ENCODE results near the gene NRK.
"Not testable (repeated sequence)": the region's sequence is repeated elsewhere in the genome, so short reads cannot be mapped to it uniquely, and the experiment has no call there.

The NRK gene

GRCh38 chrX:106000609-106001008, 178.3 kb downstream of the NRK start:
- H2BK15ac ChIP-seq (replicated peaks; ENCODE audit: low read depth); H3K18ac ChIP-seq (ENCODE audit: low read length); H4K5ac ChIP-seq (ENCODE audit: low read length); H3K27me3 ChIP-seq (ENCODE audit: insufficient read depth, low read length, poor library complexity); H3K56ac ChIP-seq (ENCODE audit: low read length); H2BK120ac ChIP-seq (ENCODE audit: low read depth, low read length); H3K9ac ChIP-seq (ENCODE audit: low read length); H3K27ac ChIP-seq (ENCODE audit: low read depth, low read length); H3K4ac ChIP-seq (ENCODE audit: low read depth, low read length); H3K23ac ChIP-seq (ENCODE audit: low read length); H3K4me1 ChIP-seq (ENCODE audit: control insufficient read depth, low read depth, low read length); H3K79me1 ChIP-seq (ENCODE audit: low read length); H2AK5ac ChIP-seq (ENCODE audit: low read length); DNase-seq; H2BK5ac ChIP-seq (ENCODE audit: low read length); H3K4me2 ChIP-seq (ENCODE audit: low read length); H3K36me3 ChIP-seq (ENCODE audit: control insufficient read depth, insufficient read depth, low read length); H4K8ac ChIP-seq (ENCODE audit: low read depth, low read length); H3K4me3 ChIP-seq (ENCODE audit: low read length); H3K79me2 ChIP-seq (ENCODE audit: control insufficient read depth, insufficient read depth, low read length): not testable (repeated sequence)
- no CpG with 5 or more reads among the region's 5 CpGs for WGBS (ENCODE audit: extremely low coverage, insufficient coverage, low lambda C conversion rate)

GRCh38 chrX:106005684-106006083, 183.3 kb downstream of the NRK start:
- no peaks in the 10 kb centered on the region for H3K27me3 ChIP-seq (ENCODE audit: insufficient read depth, low read length, poor library complexity)
- no peak overlapping the region for H4K8ac ChIP-seq (ENCODE audit: low read depth, low read length)
- no peak overlapping the region for H2BK120ac ChIP-seq (ENCODE audit: low read depth, low read length)
- H3K4me1 ChIP-seq (ENCODE audit: control insufficient read depth, low read depth, low read length): no peaks in the 10 kb centered on the region
- no peak overlapping the region for H2BK5ac ChIP-seq (ENCODE audit: low read length)
- no peaks in the 10 kb centered on the region for H3K36me3 ChIP-seq (ENCODE audit: control insufficient read depth, insufficient read depth, low read length)
- no peaks in the 10 kb centered on the region for H3K79me2 ChIP-seq (ENCODE audit: control insufficient read depth, insufficient read depth, low read length)
- no peak overlapping the region for H3K18ac ChIP-seq (ENCODE audit: low read length)
- DNase-seq: no peak
- H3K27ac ChIP-seq (ENCODE audit: low read depth, low read length): no peak overlapping the region
- no peak overlapping the region for H3K4me3 ChIP-seq (ENCODE audit: low read length)
- WGBS (ENCODE audit: extremely low coverage, insufficient coverage, low lambda C conversion rate): no CpG with 5 or more reads among the region's 2 CpGs
- H2AK5ac ChIP-seq (ENCODE audit: low read length): no peak overlapping the region
- H2BK15ac ChIP-seq (replicated peaks; ENCODE audit: low read depth): no peak overlapping the region
- H3K56ac ChIP-seq (ENCODE audit: low read length): no peak overlapping the region
- no peak overlapping the region for H3K23ac ChIP-seq (ENCODE audit: low read length)
- H3K9ac ChIP-seq (ENCODE audit: low read length): no peak overlapping the region
- H3K4me2 ChIP-seq (ENCODE audit: low read length): no peak overlapping the region
- H4K5ac ChIP-seq (ENCODE audit: low read length): no peak overlapping the region
- H3K79me1 ChIP-seq (ENCODE audit: low read length): no peaks in the 10 kb centered on the region
- no peak overlapping the region for H3K4ac ChIP-seq (ENCODE audit: low read depth, low read length)

GRCh38 chrX:106007815-106008214, 185.5 kb downstream of the NRK start:
- no peak overlapping the region for H3K18ac ChIP-seq (ENCODE audit: low read length)
- no peak overlapping the region for H4K8ac ChIP-seq (ENCODE audit: low read depth, low read length)
- no peak overlapping the region for H3K4me2 ChIP-seq (ENCODE audit: low read length)
- no peak overlapping the region for H2BK120ac ChIP-seq (ENCODE audit: low read depth, low read length)
- H2AK5ac ChIP-seq (ENCODE audit: low read length): no peak overlapping the region
- no peak overlapping the region for H3K9ac ChIP-seq (ENCODE audit: low read length)
- no peak overlapping the region for H3K23ac ChIP-seq (ENCODE audit: low read length)
- H3K79me2 ChIP-seq (ENCODE audit: control insufficient read depth, insufficient read depth, low read length): no peaks in the 10 kb centered on the region
- no peak overlapping the region for H3K4ac ChIP-seq (ENCODE audit: low read depth, low read length)
- no peaks in the 10 kb centered on the region for H3K4me1 ChIP-seq (ENCODE audit: control insufficient read depth, low read depth, low read length)
- H3K27ac ChIP-seq (ENCODE audit: low read depth, low read length): no peak overlapping the region
- no peak overlapping the region for H4K5ac ChIP-seq (ENCODE audit: low read length)
- no peak overlapping the region for H2BK15ac ChIP-seq (replicated peaks; ENCODE audit: low read depth)
- no peaks in the 10 kb centered on the region for H3K79me1 ChIP-seq (ENCODE audit: low read length)
- H3K27me3 ChIP-seq (ENCODE audit: insufficient read depth, low read length, poor library complexity): no peaks in the 10 kb centered on the region
- no CpG with 5 or more reads among the region's 1 CpG for WGBS (ENCODE audit: extremely low coverage, insufficient coverage, low lambda C conversion rate)
- DNase-seq: peak; percentile 23
- H3K4me3 ChIP-seq (ENCODE audit: low read length): no peak overlapping the region
- H3K36me3 ChIP-seq (ENCODE audit: control insufficient read depth, insufficient read depth, low read length): no peaks in the 10 kb centered on the region
- no peak overlapping the region for H3K56ac ChIP-seq (ENCODE audit: low read length)
- H2BK5ac ChIP-seq (ENCODE audit: low read length): no peak overlapping the region

Measured in mesendoderm (in vitro differentiated cells).